ENCODE data around the gene BET1L. TPM values are rescaled to one million over a fixed set of nuclear protein-coding genes. Genes with fewer than 3 reads are reported as not detected.

Gene BET1L
- total RNA-seq, 5 donors from 2014 or later (not counting 1 experiment from before 2014, with no cell fraction given) = 68.4 to 106 (median 102) TPM

- Mint-ChIP-seq H3K27me3 (no peaks in the 10 kb centered on the region), H3K4me3 (no peak overlapping the region), H3K4me1 (peaks cover 0 to 6% (median 0%) of the 10 kb centered on the region in 3 donors), H3K36me3 (peaks cover 27% of the 10 kb centered on the region), H3K9me3 (no peaks in the 10 kb centered on the region), H3K27ac (no peak overlapping the region)
- POLR2A ChIA-PET = no interaction called here
- Histone ChIP-seq H3K9me3 (no peaks in the 10 kb centered on the region), H3K36me3 (ENCODE audit: control insufficient read depth in 2 of 2, extremely low read depth in 1 of 2, insufficient read depth in 1 of 2, low read length in 1 of 2) (peaks cover 10 to 48% of the 10 kb centered on the region in 2 donors), H3K27me3 (replicated peaks in 1 of 2; ENCODE audit: control insufficient read depth in 2 of 2, extremely low read depth in 1 of 2, insufficient read depth in 2 of 2, low read length in 1 of 2) (no peaks in the 10 kb centered on the region), H3K27ac (ENCODE audit: low read length) (no peak overlapping the region), H3K4me3 (ENCODE audit: control insufficient read depth in 1 of 2, extremely low read depth in 1 of 2, low read length in 1 of 2) (no peak overlapping the region), H3K4me1 (ENCODE audit: control insufficient read depth in 1 of 2, extremely low read depth in 1 of 2, insufficient read depth in 2 of 2, low read length in 2 of 2) (no peaks in the 10 kb centered on the region)
- DNase-seq (no peak), ATAC-seq (replicated peaks in 1 of 4) (no peak)
- 80% methylated on average over 2 of the region's 3 CpGs for WGBS (ENCODE audit: insufficient coverage)
- CTCF ChIA-PET = no interaction called here
Measured at GRCh38 chr11:217704-218103, 10.5 kb upstream of the BET1L start.

GRCh38 chr11:216081-216974 lies 9.1 kb upstream of the BET1L start:
- no peaks in the 10 kb centered on the region for H3K9me3 Mint-ChIP-seq
- no peak for DNase-seq
- H3K27ac ChIP-seq (ENCODE audit: low read length) = no peak overlapping the region

GRCh38 chr11:215581-216037 lies 8.4 kb upstream of the BET1L start:
- ChIA-PET CTCF (interaction anchor here in 1 of 2 donors (0.7 kb wide), 1 partner anchor 97 kb away, joined by 4 read pairs; no protein-coding TSS in a partner anchor), POLR2A (interaction anchor here in 1 of 2 donors (0.6 kb wide), 1 partner anchor 102 kb away, joined by 3 read pairs; no protein-coding TSS in a partner anchor)
- Histone ChIP-seq H3K36me3 (ENCODE audit: control insufficient read depth in 2 of 2, extremely low read depth in 1 of 2, insufficient read depth in 1 of 2, low read length in 1 of 2) (peaks cover 23 to 58% of the 10 kb centered on the region in 2 donors), H3K9me3 (no peaks in the 10 kb centered on the region), H3K27ac (ENCODE audit: low read length) (no peak overlapping the region), H3K4me1 (ENCODE audit: control insufficient read depth in 1 of 2, extremely low read depth in 1 of 2, insufficient read depth in 2 of 2, low read length in 2 of 2) (peaks cover 0 to 8% of the 10 kb centered on the region in 2 experiments), H3K27me3 (replicated peaks in 1 of 2; ENCODE audit: control insufficient read depth in 2 of 2, extremely low read depth in 1 of 2, insufficient read depth in 2 of 2, low read length in 1 of 2) (no peaks in the 10 kb centered on the region), H3K4me3 (ENCODE audit: control insufficient read depth in 1 of 2, extremely low read depth in 1 of 2, low read length in 1 of 2) (no peak overlapping the region)
- Mint-ChIP-seq H3K27ac (peak overlapping the region in 1 of 2 donors; percentile 8), H3K27me3 (no peaks in the 10 kb centered on the region), H3K4me3 (no peak overlapping the region), H3K9me3 (no peaks in the 10 kb centered on the region), H3K4me1 (peaks cover 6 to 19% (median 10%) of the 10 kb centered on the region in 3 donors), H3K36me3 (peaks cover 28% of the 10 kb centered on the region)
- ATAC-seq (replicated peaks in 1 of 4) (peak in 1 of 4 experiments; percentile 17), DNase-seq (no peak)
- WGBS (ENCODE audit: insufficient coverage) = 91% methylated on average over 3 of the region's 4 CpGs

More at GRCh38 chr11:216081-216974, 9.1 kb upstream of the BET1L start:
- no peak overlapping the region for H3K4me3 Mint-ChIP-seq
- WGBS (ENCODE audit: insufficient coverage) = 93% methylated on average over 7 of the region's 11 CpGs
- Histone ChIP-seq H3K36me3 (ENCODE audit: control insufficient read depth in 2 of 2, extremely low read depth in 1 of 2, insufficient read depth in 1 of 2, low read length in 1 of 2) (peaks cover 20 to 50% of the 10 kb centered on the region in 2 donors), H3K9me3 (no peaks in the 10 kb centered on the region), H3K27me3 (replicated peaks in 1 of 2; ENCODE audit: control insufficient read depth in 2 of 2, extremely low read depth in 1 of 2, insufficient read depth in 2 of 2, low read length in 1 of 2) (no peaks in the 10 kb centered on the region), H3K4me3 (ENCODE audit: control insufficient read depth in 1 of 2, extremely low read depth in 1 of 2, low read length in 1 of 2) (no peak overlapping the region), H3K4me1 (ENCODE audit: control insufficient read depth in 1 of 2, extremely low read depth in 1 of 2, insufficient read depth in 2 of 2, low read length in 2 of 2) (peaks cover 0 to under 1% of the 10 kb centered on the region in 2 experiments)
- H3K4me1 Mint-ChIP-seq = peaks cover 3 to 11% (median 3%) of the 10 kb centered on the region in 3 donors
- ATAC-seq (replicated peaks in 1 of 4) = no peak
- ChIA-PET CTCF (no interaction called here), POLR2A (interaction anchor here in 1 of 2 donors (0.6 kb wide), 2 partner anchors 14 to 101 kb away, joined by 3 read pairs; no protein-coding TSS in a partner anchor)
- H3K27me3 Mint-ChIP-seq = no peaks in the 10 kb centered on the region
- peaks cover 27% of the 10 kb centered on the region for H3K36me3 Mint-ChIP-seq
- no peak overlapping the region for H3K27ac Mint-ChIP-seq

- Mint-ChIP-seq H3K4me3 (no peak overlapping the region), H3K27me3 (no peaks in the 10 kb centered on the region), H3K27ac (no peak overlapping the region), H3K9me3 (no peaks in the 10 kb centered on the region), H3K4me1 (peaks cover 14 to 31% (median 21%) of the 10 kb centered on the region in 3 donors), H3K36me3 (peaks cover 28% of the 10 kb centered on the region)
- DNase-seq = no peak
- H3K36me3 ChIP-seq (ENCODE audit: control insufficient read depth in 2 of 2, extremely low read depth in 1 of 2, insufficient read depth in 1 of 2, low read length in 1 of 2) = peaks cover 22 to 69% of the 10 kb centered on the region in 2 donors
- POLR2A ChIA-PET = no interaction called here
- peaks cover 5 to 23% of the 10 kb centered on the region in 2 experiments for H3K4me1 ChIP-seq (ENCODE audit: control insufficient read depth in 1 of 2, extremely low read depth in 1 of 2, insufficient read depth in 2 of 2, low read length in 2 of 2)
- no peaks in the 10 kb centered on the region for H3K9me3 ChIP-seq
- H3K27me3 ChIP-seq (replicated peaks in 1 of 2; ENCODE audit: control insufficient read depth in 2 of 2, extremely low read depth in 1 of 2, insufficient read depth in 2 of 2, low read length in 1 of 2) = no peaks in the 10 kb centered on the region
- H3K27ac ChIP-seq (ENCODE audit: low read length) = no peak overlapping the region
- H3K4me3 ChIP-seq (ENCODE audit: control insufficient read depth in 1 of 2, extremely low read depth in 1 of 2, low read length in 1 of 2) = no peak overlapping the region
- no peak for ATAC-seq (replicated peaks in 1 of 4)
- 95% methylated on average over 5 of the region's 7 CpGs for WGBS (ENCODE audit: insufficient coverage)
- CTCF ChIA-PET = no interaction called here
Measured at GRCh38 chr11:214083-214482, 6.9 kb upstream of the BET1L start.

- ChIA-PET POLR2A (no interaction called here), CTCF (no interaction called here)
- no peaks in the 10 kb centered on the region for H3K9me3 ChIP-seq
- no peak for DNase-seq
- WGBS (ENCODE audit: insufficient coverage) = 57% methylated on average over 1 of the region's 4 CpGs
- Mint-ChIP-seq H3K4me3 (no peak overlapping the region), H3K27ac (no peak overlapping the region), H3K27me3 (no peaks in the 10 kb centered on the region), H3K36me3 (peaks cover 27% of the 10 kb centered on the region), H3K4me1 (peaks cover 14 to 31% (median 21%) of the 10 kb centered on the region in 3 donors), H3K9me3 (no peaks in the 10 kb centered on the region)
- no peak overlapping the region for H3K4me3 ChIP-seq (ENCODE audit: control insufficient read depth in 1 of 2, extremely low read depth in 1 of 2, low read length in 1 of 2)
- H3K27ac ChIP-seq (ENCODE audit: low read length) = no peak overlapping the region
- peaks cover 5 to 29% of the 10 kb centered on the region in 2 experiments for H3K4me1 ChIP-seq (ENCODE audit: control insufficient read depth in 1 of 2, extremely low read depth in 1 of 2, insufficient read depth in 2 of 2, low read length in 2 of 2)
- H3K27me3 ChIP-seq (replicated peaks in 1 of 2; ENCODE audit: control insufficient read depth in 2 of 2, extremely low read depth in 1 of 2, insufficient read depth in 2 of 2, low read length in 1 of 2) = no peaks in the 10 kb centered on the region
- no peak for ATAC-seq (replicated peaks in 1 of 4)
- peaks cover 19 to 67% of the 10 kb centered on the region in 2 donors for H3K36me3 ChIP-seq (ENCODE audit: control insufficient read depth in 2 of 2, extremely low read depth in 1 of 2, insufficient read depth in 1 of 2, low read length in 1 of 2)
Measured at GRCh38 chr11:213111-213510, 5.9 kb upstream of the BET1L start.

- Mint-ChIP-seq H3K4me1 (peaks cover 14 to 30% (median 24%) of the 10 kb centered on the region in 3 donors), H3K27ac (peak overlapping the region in 1 of 2 donors; percentile 31), H3K9me3 (no peaks in the 10 kb centered on the region), H3K4me3 (no peak overlapping the region), H3K27me3 (no peaks in the 10 kb centered on the region), H3K36me3 (peaks cover 27% of the 10 kb centered on the region)
- Histone ChIP-seq H3K9me3 (no peaks in the 10 kb centered on the region), H3K27me3 (replicated peaks in 1 of 2; ENCODE audit: control insufficient read depth in 2 of 2, extremely low read depth in 1 of 2, insufficient read depth in 2 of 2, low read length in 1 of 2) (no peaks in the 10 kb centered on the region), H3K4me1 (ENCODE audit: control insufficient read depth in 1 of 2, extremely low read depth in 1 of 2, insufficient read depth in 2 of 2, low read length in 2 of 2) (peaks cover 7 to 34% of the 10 kb centered on the region in 2 experiments), H3K4me3 (ENCODE audit: control insufficient read depth in 1 of 2, extremely low read depth in 1 of 2, low read length in 1 of 2) (no peak overlapping the region), H3K27ac (ENCODE audit: low read length) (no peak overlapping the region), H3K36me3 (ENCODE audit: control insufficient read depth in 2 of 2, extremely low read depth in 1 of 2, insufficient read depth in 1 of 2, low read length in 1 of 2) (peaks cover 19 to 67% of the 10 kb centered on the region in 2 donors)
- DNase-seq = no peak
- 100% methylated on average over 6 of the region's 17 CpGs for WGBS (ENCODE audit: insufficient coverage)
- POLR2A ChIA-PET = no interaction called here
- no peak for ATAC-seq (replicated peaks in 1 of 4)
- CTCF ChIA-PET = no interaction called here
Measured at GRCh38 chr11:212150-213100, 5.2 kb upstream of the BET1L start.

All from T-cell (primary cell).